Measurements from ENCODE around the gene TMEM266. TPM values are rescaled to one million over a fixed set of nuclear protein-coding genes. Genes with fewer than 3 reads are reported as not detected.

TMEM266 gene
- total RNA-seq, 1 donor from 2014 or later = not detected

DNA sequence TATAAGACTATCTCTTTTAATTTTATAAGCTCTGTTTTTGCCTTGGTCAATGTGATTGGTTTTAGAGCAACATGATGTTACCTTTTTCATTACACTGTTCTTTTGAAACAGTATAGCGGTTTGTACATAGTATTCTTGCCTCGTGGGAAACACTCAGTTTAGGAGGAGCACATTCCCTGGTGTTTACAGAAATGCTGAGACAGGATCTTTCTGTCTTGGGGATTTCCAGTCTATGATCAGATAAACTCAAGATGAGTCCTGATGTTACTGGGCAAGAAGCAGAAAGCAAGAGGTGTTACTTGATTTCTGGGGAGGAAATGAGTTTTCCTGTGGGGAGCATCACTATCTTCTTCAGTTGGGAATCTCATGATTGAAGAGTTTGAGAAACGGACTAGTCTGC is 2.5 kb downstream of the TMEM266 start:
- intact Hi-C loops (cut with micrococcal nuclease) = no loop called here
- Histone ChIP-seq H3K27ac (replicated peaks) (no peak overlapping the region), H3K4me1 (peaks cover 18% of the 10 kb centered on the region), H3K36me3 (no peaks in the 10 kb centered on the region), H3K4me3 (no peak overlapping the region), H3K27me3 (ENCODE audit: low read depth) (peaks cover 92% of the 10 kb centered on the region), H3K9me3 (replicated peaks) (no peaks in the 10 kb centered on the region)
- TF ChIP-seq, protein P1, sequence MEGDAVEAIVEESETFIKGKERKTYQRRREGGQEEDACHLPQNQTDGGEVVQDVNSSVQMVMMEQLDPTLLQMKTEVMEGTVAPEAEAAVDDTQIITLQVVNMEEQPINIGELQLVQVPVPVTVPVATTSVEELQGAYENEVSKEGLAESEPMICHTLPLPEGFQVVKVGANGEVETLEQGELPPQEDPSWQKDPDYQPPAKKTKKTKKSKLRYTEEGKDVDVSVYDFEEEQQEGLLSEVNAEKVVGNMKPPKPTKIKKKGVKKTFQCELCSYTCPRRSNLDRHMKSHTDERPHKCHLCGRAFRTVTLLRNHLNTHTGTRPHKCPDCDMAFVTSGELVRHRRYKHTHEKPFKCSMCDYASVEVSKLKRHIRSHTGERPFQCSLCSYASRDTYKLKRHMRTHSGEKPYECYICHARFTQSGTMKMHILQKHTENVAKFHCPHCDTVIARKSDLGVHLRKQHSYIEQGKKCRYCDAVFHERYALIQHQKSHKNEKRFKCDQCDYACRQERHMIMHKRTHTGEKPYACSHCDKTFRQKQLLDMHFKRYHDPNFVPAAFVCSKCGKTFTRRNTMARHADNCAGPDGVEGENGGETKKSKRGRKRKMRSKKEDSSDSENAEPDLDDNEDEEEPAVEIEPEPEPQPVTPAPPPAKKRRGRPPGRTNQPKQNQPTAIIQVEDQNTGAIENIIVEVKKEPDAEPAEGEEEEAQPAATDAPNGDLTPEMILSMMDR (IDR thresholded peaks at IDR 0.05; ENCODE audit: borderline replicate concordance) = no peak
- DNase-seq = no peak

DNA sequence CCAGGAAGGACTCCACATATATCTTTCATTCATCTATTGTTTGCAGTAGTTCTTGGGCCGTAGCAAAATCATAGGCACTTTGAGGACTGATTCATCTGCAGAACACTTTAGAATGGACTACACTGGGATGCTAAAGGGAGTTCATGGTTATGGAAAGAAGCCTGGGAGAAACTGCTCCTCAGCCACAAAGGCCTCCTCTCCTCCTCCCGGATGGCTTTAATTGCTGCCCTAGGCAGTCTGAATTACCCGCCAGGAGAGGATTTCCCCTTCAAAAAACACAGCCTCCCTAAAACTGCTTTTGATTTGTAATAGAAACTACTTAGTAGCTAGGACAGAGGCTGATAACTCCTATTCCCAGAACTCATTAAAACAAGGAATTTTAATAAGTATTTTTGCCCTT is 4.6 kb downstream of the TMEM266 start:
- DNase-seq = no peak
- Histone ChIP-seq H3K27me3 (ENCODE audit: low read depth) (peaks cover 84% of the 10 kb centered on the region), H3K27ac (replicated peaks) (no peak overlapping the region), H3K4me3 (no peak overlapping the region), H3K4me1 (peaks cover 7% of the 10 kb centered on the region), H3K36me3 (no peaks in the 10 kb centered on the region), H3K9me3 (replicated peaks) (no peaks in the 10 kb centered on the region)
- intact Hi-C loops (cut with micrococcal nuclease) = no loop called here
- TF ChIP-seq, protein P1 (IDR thresholded peaks at IDR 0.05; ENCODE audit: borderline replicate concordance) = no peak

DNA sequence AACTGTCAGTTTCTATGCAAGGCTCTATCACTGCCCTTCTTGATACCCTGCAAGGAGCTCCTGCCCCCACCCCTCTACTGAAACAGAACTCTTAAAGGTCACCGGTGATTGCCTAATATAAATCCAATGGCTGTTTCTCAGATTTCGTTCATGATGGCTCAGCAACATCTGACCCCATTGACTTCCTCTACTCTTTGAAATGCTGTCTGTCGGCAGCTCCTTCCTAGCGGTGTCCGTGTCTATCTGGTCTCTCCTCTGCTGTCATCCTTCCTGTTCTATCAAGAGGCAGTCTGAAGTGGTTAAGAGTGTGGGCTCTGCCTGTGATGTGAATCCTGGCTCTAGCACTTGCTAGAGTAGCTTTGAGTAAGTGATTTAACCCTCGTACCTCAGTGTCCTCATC is 5.5 kb downstream of the TMEM266 start:
- no peaks in the 10 kb centered on the region for H3K36me3 ChIP-seq
- no peak for DNase-seq
- no peak overlapping the region for H3K4me3 ChIP-seq
- no peak overlapping the region for H3K27ac ChIP-seq (replicated peaks)
- H3K4me1 ChIP-seq = peaks cover 2% of the 10 kb centered on the region
- TF ChIP-seq, protein P1 (IDR thresholded peaks at IDR 0.05; ENCODE audit: borderline replicate concordance) = no peak
- intact Hi-C loops (cut with micrococcal nuclease) = no loop called here
- peaks cover 82% of the 10 kb centered on the region for H3K27me3 ChIP-seq (ENCODE audit: low read depth)
- no peaks in the 10 kb centered on the region for H3K9me3 ChIP-seq (replicated peaks)

DNA sequence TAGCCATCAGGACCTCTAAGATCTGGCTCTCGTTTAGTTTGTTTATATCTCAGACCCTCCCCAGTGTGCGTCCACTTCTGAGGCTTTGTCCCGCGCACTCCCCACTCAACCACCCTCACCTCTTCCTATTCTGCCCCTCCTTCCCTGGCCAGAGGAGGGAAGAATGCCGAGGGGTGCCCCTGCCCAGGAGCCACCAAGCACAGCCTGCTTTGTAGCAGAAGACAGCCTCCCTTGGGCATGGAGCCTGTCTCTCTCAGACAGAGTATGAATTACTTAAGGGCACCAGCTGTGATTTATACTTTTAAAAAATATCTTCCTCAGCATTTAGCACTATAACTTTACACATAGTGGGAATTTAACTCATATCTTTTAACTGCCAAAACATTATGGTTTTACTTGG is 6.0 kb downstream of the TMEM266 start:
- no peaks in the 10 kb centered on the region for H3K36me3 ChIP-seq
- TF ChIP-seq, protein P1 (IDR thresholded peaks at IDR 0.05; ENCODE audit: borderline replicate concordance) = no peak
- no peaks in the 10 kb centered on the region for H3K4me1 ChIP-seq
- no peak overlapping the region for H3K27ac ChIP-seq (replicated peaks)
- H3K9me3 ChIP-seq (replicated peaks) = no peaks in the 10 kb centered on the region
- peaks cover 80% of the 10 kb centered on the region for H3K27me3 ChIP-seq (ENCODE audit: low read depth)
- H3K4me3 ChIP-seq = no peak overlapping the region
- intact Hi-C loops (cut with micrococcal nuclease) = no loop called here
- no peak for DNase-seq

DNA sequence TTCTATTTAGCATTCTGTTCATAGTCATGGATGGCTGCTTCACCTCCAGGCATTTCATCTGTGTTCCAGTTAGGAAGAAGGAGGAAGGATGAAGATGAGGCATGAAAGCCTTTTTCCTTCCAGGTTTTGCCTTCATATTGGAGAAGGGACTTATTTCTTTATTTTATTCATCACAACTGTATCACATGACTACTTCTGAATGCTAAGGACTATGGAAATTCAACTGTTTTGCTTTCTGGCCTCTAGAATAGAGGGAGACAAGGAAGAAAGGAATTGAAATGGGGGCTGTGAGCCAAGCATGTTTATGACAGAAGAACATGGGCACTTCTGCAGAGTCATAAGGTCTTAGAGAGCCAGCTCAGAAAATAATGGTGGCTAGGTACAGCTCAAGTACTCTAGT is 10.4 kb downstream of the TMEM266 start:
- Histone ChIP-seq H3K27me3 (ENCODE audit: low read depth) (peaks cover 46% of the 10 kb centered on the region), H3K4me3 (no peak overlapping the region), H3K27ac (replicated peaks) (no peak overlapping the region), H3K36me3 (no peaks in the 10 kb centered on the region), H3K4me1 (no peaks in the 10 kb centered on the region), H3K9me3 (replicated peaks) (no peaks in the 10 kb centered on the region)
- intact Hi-C loops (cut with micrococcal nuclease) = no loop called here
- TF ChIP-seq, protein P1 (IDR thresholded peaks at IDR 0.05; ENCODE audit: borderline replicate concordance) = no peak
- no peak for DNase-seq
